Cardiac muscle cell (in vitro differentiated cells and primary cell): ENCODE data around the gene DKK2. TPM values are rescaled to one million over a fixed set of nuclear protein-coding genes. Genes with fewer than 3 reads are reported as not detected.

Source experiments
- DNase-seq, 2 donors: peaks; one replicate each; pipeline versions ENCODE4 v3.0.0 to v3.0.0-alpha.2; 2010 to 2017; ENCODE audit warnings: low read depth in 1 of 2, low spot score in 1 of 2
- H3K27ac ChIP-seq: fragments of 200-600 bp; sonication (generic); 2 replicates; pipeline ENCODE4 v1.5.1; 2016
- H3K27me3 ChIP-seq: fragments of 200-600 bp; sonication (generic); 2 replicates; pipeline ENCODE4 v1.6.0; 2016; ENCODE audit warnings: control low read depth
- H3K36me3 ChIP-seq: fragments of 200-600 bp; sonication (generic); 2 replicates; pipeline ENCODE4 v1.5.1; 2016; ENCODE audit warnings: control low read depth
- H3K4me1 ChIP-seq: fragments of 200-600 bp; sonication (generic); 2 replicates; pipeline ENCODE4 v1.8.1; 2017; ENCODE audit warnings: low read depth, mild to moderate bottlenecking, mixed run types
- H3K4me3 ChIP-seq: fragments of 200-600 bp; sonication (generic); 2 replicates; pipeline ENCODE4 v1.5.1; 2016; ENCODE audit warnings: mild to moderate bottlenecking
- H3K9me3 ChIP-seq: fragments of 200-600 bp; sonication (generic); 2 replicates; pipeline ENCODE4 v1.5.1; 2017; ENCODE audit warnings: low read depth, mild to moderate bottlenecking, control low read depth
- polyA plus RNA-seq: library from polyadenylated mRNA; unstranded; fragments of >200 nt; fragmentation: Nextera tagmentation; extraction: Ambion mirVana; gene quantifications from 2 replicates; pipeline ENCODE4 v1.2.1, GENCODE V29; 2016
- total RNA-seq: library from RNA; depleted of rRNA; stranded (reverse); fragments of >200 nt; gene quantifications from 2 replicates; pipeline ENCODE4 v1.2.3, GENCODE V29; 2016
- TF ChIP-seq, protein P1 (sequence below): IDR thresholded peaks from 2 replicates; pipeline ENCODE4 v1.5.1; 2012; ENCODE audit warnings: low read depth, mild to moderate bottlenecking, low read length

Gene DKK2
- total and polyA plus RNA-seq, 2 experiments from 2014 or later: 0.06 to 0.23 TPM

DNA sequence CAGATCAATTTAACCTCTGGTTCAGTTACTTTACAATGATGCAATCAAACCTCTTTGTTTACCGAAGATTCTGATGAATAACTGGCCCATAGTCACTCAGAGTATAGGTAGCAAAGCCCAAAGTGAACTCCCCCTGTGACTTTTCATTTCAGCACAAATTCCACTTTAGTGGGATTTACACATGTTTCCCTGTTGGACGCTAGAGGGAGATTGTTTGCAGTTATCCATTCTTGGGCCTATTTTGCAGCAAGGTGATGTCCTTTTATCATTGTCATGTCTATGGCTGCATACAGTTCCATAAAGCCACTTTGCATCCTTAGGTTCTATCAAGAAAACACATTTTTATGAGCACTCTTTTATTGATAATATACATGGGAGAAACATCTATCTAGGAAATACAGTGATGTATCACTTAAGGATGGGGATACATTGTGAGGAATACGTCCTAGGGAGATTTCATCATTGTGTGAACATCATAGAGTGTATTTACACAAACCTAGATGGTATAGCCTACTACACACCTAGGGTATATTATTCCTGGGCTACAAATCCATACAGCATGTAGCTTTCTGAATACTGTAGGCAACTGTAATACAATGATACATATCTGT lies 14.5 kb upstream of the DKK2 start:
- Histone ChIP-seq H3K9me3 (no peaks in the 10 kb centered on the region), H3K27ac (no peak overlapping the region), H3K4me1 (no peaks in the 10 kb centered on the region), H3K4me3 (no peak overlapping the region), H3K36me3 (no peaks in the 10 kb centered on the region), H3K27me3 (no peaks in the 10 kb centered on the region)
- TF ChIP-seq, protein P1, sequence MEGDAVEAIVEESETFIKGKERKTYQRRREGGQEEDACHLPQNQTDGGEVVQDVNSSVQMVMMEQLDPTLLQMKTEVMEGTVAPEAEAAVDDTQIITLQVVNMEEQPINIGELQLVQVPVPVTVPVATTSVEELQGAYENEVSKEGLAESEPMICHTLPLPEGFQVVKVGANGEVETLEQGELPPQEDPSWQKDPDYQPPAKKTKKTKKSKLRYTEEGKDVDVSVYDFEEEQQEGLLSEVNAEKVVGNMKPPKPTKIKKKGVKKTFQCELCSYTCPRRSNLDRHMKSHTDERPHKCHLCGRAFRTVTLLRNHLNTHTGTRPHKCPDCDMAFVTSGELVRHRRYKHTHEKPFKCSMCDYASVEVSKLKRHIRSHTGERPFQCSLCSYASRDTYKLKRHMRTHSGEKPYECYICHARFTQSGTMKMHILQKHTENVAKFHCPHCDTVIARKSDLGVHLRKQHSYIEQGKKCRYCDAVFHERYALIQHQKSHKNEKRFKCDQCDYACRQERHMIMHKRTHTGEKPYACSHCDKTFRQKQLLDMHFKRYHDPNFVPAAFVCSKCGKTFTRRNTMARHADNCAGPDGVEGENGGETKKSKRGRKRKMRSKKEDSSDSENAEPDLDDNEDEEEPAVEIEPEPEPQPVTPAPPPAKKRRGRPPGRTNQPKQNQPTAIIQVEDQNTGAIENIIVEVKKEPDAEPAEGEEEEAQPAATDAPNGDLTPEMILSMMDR: peak; percentile 72
- peak in 1 of 2 donors; percentile 23 for DNase-seq

- Histone ChIP-seq H3K9me3 (no peaks in the 10 kb centered on the region), H3K36me3 (no peaks in the 10 kb centered on the region), H3K27me3 (peaks cover 7% of the 10 kb centered on the region), H3K4me1 (no peaks in the 10 kb centered on the region), H3K27ac (no peak overlapping the region), H3K4me3 (no peak overlapping the region)
- TF ChIP-seq, protein P1: no peak
- DNase-seq: no peak
Measured at GRCh38 chr4:107046261-107046660, 10.1 kb upstream of the DKK2 start.

GRCh38 chr4:107044170-107044569 lies 8.1 kb upstream of the DKK2 start:
- Histone ChIP-seq H3K36me3 (no peaks in the 10 kb centered on the region), H3K27ac (no peak overlapping the region), H3K4me3 (no peak overlapping the region), H3K9me3 (no peaks in the 10 kb centered on the region), H3K4me1 (no peaks in the 10 kb centered on the region), H3K27me3 (peaks cover 26% of the 10 kb centered on the region)
- DNase-seq: no peak
- TF ChIP-seq, protein P1: peak; percentile 17

DNA sequence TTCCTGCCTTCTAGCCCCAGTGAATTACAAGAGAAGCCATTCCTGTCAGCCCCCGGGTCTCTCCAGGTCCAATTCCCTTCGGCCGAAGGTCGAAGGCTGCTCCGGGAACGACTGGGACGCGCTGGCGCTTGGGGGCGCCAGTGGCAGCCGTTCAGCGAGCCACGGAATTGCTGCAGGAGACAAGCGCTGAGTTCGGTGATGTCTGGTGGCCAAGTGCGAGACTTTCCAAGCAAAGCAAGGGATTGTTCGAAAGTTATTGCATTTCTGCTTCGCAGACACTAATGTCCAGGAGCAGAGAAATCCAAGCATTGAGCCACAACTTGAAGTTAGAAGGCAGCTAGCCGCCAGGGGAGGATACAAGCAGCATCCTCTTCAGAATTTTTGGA lies 1.1 kb upstream of the DKK2 start:
- DNase-seq: peak; percentile 53 to 74
- Histone ChIP-seq H3K27ac (no peak overlapping the region), H3K27me3 (peaks cover 96% of the 10 kb centered on the region), H3K36me3 (no peaks in the 10 kb centered on the region), H3K9me3 (no peaks in the 10 kb centered on the region), H3K4me3 (no peak overlapping the region), H3K4me1 (peaks cover 16% of the 10 kb centered on the region)
- TF ChIP-seq, protein P1: peak; percentile 73

DNA sequence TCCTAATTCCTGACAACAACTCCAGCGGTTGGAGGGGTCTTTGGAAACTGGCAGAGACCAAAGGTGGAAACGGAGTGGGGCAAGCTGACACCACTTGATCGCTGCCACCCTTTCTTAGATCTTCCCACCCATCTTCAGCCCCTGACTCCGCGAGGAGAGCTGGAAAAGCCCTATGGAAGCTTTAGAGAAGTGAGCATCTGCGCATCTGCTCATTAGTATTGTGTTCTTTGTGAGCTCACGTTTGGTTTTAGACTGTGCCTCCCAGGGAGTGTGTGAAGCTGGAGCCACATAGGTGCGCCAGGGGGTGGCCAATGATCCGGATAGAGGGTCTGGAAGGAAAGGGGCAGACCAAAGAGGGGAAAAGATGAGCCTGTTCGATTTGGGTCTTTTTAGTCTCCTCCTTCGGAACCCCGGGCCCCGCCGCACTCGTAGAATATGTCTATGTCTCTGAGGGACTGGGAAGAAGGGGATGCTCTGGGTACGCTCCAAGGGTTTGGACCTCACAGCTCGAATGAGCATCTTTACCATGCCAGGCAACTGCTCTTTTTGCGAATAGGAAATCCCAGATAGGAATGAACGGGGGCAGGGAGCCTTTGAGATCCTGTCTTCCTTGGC lies 578 bp upstream of the DKK2 start:
- TF ChIP-seq, protein P1: no peak
- H3K4me1 ChIP-seq: peaks cover 16% of the 10 kb centered on the region
- no peak for DNase-seq
- H3K36me3 ChIP-seq: no peaks in the 10 kb centered on the region
- H3K27ac ChIP-seq: no peak overlapping the region
- peak overlapping the region; percentile 30 for H3K4me3 ChIP-seq
- peaks cover 98% of the 10 kb centered on the region for H3K27me3 ChIP-seq
- H3K9me3 ChIP-seq: no peaks in the 10 kb centered on the region
